Vagina (tissue), 2 donors: ENCODE data around the gene KRTAP5-5. TPM values are rescaled to one million over a fixed set of nuclear protein-coding genes. Genes with fewer than 3 reads are reported as not detected.

Experiments
- DNase-seq, 2 donors: peaks; one replicate each; pipeline ENCODE4 v3.0.0-alpha.2; 2017; ENCODE audit errors: extremely low spot score in 2 of 2
- H3K27ac ChIP-seq: fragments of 200-600 bp; sonication (generic); one replicate; pipeline ENCODE4 v1.5.1; 2019
- H3K27me3 ChIP-seq: fragments of 200-600 bp; sonication (generic); one replicate; pipeline ENCODE4 v1.5.1; 2019
- H3K36me3 ChIP-seq, 2 donors: fragments of 200-600 bp; sonication (generic); one replicate each; pipeline ENCODE4 v1.5.1; 2017 to 2019
- H3K4me1 ChIP-seq: fragments of 200-600 bp; sonication (generic); one replicate; pipeline ENCODE4 v1.5.1; 2019
- H3K4me3 ChIP-seq, 2 donors: fragments of 200-600 bp; sonication (generic); 1 replicate in 1 of 2; 2 replicates in 1 of 2; pipeline ENCODE4 v1.5.1; 2016 to 2019
- H3K9me3 ChIP-seq: fragments of 200-600 bp; sonication (generic); one replicate; pipeline ENCODE4 v1.5.1; 2019
- CTCF ChIP-seq, 3 experiments: fragments of 450-650 bp in 2 of 3; fragments of 200-600 bp in 1 of 3; sonication (generic) in 1 of 3; IDR thresholded peaks; one replicate each; pipeline ENCODE4 v1.5.1; 2017 to 2019; ENCODE audit warnings: antibody characterized with exemption in 3 of 3, mild to moderate bottlenecking in 2 of 3, moderate library complexity in 2 of 3
- POLR2A ChIP-seq, 2 donors: fragments of 450-650 bp; IDR thresholded peaks; one replicate each; pipeline ENCODE4 v1.6.1; 2017; ENCODE audit warnings: antibody characterized with exemption in 2 of 2, mild to moderate bottlenecking in 2 of 2, moderate library complexity in 2 of 2
- POLR2AphosphoS5 ChIP-seq, 2 donors: sonication (generic); formaldehyde crosslinking; IDR thresholded peaks; one replicate each; pipeline ENCODE4 v1.9.0; 2017; ENCODE audit warnings: antibody characterized with exemption in 2 of 2, mild to moderate bottlenecking in 2 of 2, low read depth in 1 of 2; ENCODE audit not compliant: insufficient read depth in 1 of 2
- intact Hi-C: fragments of 100-400 bp; cut with DNase I; formaldehyde crosslinking; loops from one replicate; pipeline ENCODE4 v1.15.1; 2023
- total RNA-seq: library from RNA; depleted of rRNA; stranded (reverse); fragments of >200 nt; gene quantifications from one replicate; pipeline ENCODE4 v1.2.3, GENCODE V29; 2016

Gene KRTAP5-5
- total RNA-seq, 1 donor from 2014 or later = not detected

DNA sequence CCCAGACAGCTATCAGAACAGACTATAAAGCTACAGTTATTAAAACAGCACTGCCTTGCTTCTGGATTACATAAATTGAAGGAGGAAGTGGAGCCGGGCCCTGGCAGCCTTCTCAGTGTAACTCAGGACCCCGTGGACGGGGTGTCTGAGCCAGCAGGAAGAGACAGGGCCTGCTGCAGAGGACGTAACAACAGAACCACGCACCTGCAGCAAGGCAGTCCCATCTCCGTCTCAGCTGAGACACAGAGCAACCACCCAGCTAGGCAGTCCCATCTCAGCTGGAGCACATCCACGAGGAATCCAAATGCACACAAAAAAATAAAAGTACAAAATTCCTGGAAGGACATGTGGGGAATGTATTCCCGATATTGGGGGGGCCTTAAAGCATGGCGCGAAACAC, 50.3 kb downstream of the KRTAP5-5 start:
- intact Hi-C loops = no loop called here
- TF ChIP-seq POLR2A (IDR thresholded peaks at IDR 0.05) = no peak
- TF ChIP-seq CTCF (IDR thresholded peaks at IDR 0.05) = no peak
- no peak for TF ChIP-seq POLR2AphosphoS5 (IDR thresholded peaks at IDR 0.05; ENCODE audit: insufficient read depth in 1 of 2, low read depth in 1 of 2)
- no peaks in the 10 kb centered on the region for H3K36me3 ChIP-seq
- H3K4me3 ChIP-seq = no peak overlapping the region
- no peaks in the 10 kb centered on the region for H3K4me1 ChIP-seq
- no peak for DNase-seq
- no peaks in the 10 kb centered on the region for H3K27me3 ChIP-seq
- no peaks in the 10 kb centered on the region for H3K9me3 ChIP-seq
- H3K27ac ChIP-seq = no peak overlapping the region

Other genes starting within 250 kb of the KRTAP5-5 start
- 3.9 TPM for gene BRSK2, start 239.8 kb upstream of the KRTAP5-5 start, total RNA-seq
- gene MOB2, start 143.0 kb upstream of the KRTAP5-5 start, total RNA-seq = 34.1 TPM
- 2.9 TPM for gene DUSP8, start 57.5 kb upstream of the KRTAP5-5 start, total RNA-seq
- not detected for gene KRTAP5-1, start 44.5 kb upstream of the KRTAP5-5 start, total RNA-seq
- gene KRTAP5-2, start 31.5 kb upstream of the KRTAP5-5 start, total RNA-seq = not detected
- not detected for gene KRTAP5-3, start 21.3 kb upstream of the KRTAP5-5 start, total RNA-seq
- gene KRTAP5-4, start 7.6 kb upstream of the KRTAP5-5 start, total RNA-seq = not detected
- gene KRTAP5-6, start 67.4 kb downstream of the KRTAP5-5 start, total RNA-seq = not detected
- 4.9 TPM for gene IFITM10, start 120.8 kb downstream of the KRTAP5-5 start, total RNA-seq
- 508 TPM for gene CTSD, start 134.2 kb downstream of the KRTAP5-5 start, total RNA-seq
- gene SYT8, start 205.2 kb downstream of the KRTAP5-5 start, total RNA-seq = 1.2 TPM
- gene TNNI2, start 209.2 kb downstream of the KRTAP5-5 start, total RNA-seq = not detected
- gene LSP1, start 223.3 kb downstream of the KRTAP5-5 start, total RNA-seq = 32.7 TPM